Measurements from ENCODE around the gene THBS4.

DNA sequence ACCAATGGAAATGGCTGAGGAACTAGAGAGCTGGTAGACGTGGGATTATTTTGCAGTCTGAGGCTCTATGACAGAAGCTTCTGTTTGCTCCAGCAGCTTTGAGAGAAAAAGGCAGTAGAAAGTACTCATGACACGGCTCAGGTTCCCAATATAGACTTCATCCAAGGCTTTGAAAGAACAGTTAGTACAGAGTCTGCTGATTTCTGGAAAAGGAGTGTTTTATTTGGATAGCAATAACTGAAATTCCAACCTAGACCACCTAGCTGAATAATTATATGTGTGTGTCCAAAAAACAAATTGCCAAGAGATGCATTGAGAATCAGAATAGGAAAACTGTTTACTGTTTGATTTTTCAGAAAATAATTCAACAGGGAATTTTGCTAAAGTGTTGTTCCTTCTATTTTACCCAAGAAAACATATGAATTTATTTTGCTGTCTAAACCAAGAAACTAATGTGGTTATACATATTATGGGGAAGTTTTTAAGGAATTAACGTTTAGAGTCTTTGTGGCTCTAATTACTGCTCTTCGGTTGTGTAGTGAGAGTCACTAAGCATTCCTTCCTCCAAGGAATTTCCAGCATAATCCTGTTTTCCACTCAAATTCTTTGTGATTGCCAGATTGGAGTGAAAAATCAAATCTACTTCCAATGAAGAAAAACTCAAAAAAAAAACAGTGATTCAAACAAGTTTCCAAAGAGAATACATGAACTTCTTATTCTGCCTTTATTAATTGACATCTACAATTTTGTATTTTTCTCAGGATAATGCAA lies 26.0 kb upstream of the THBS4 start:
- no peak for TF ChIP-seq POLR2AphosphoS5 (IDR thresholded peaks at IDR 0.05; ENCODE audit: low read depth, low read length)
- TF ChIP-seq JUND (IDR thresholded peaks at IDR 0.05), result no peak
- TF ChIP-seq RFX5 (IDR thresholded peaks at IDR 0.05; ENCODE audit: low read length), result no peak
- no peak for TF ChIP-seq CTCF (IDR thresholded peaks at IDR 0.05)
- TF ChIP-seq EP300 (IDR thresholded peaks at IDR 0.05; ENCODE audit: borderline replicate concordance in 1 of 2, low read depth in 1 of 2, low read length in 1 of 2), result no peak
- TF ChIP-seq FOXM1 (IDR thresholded peaks at IDR 0.05; ENCODE audit: low read depth), result no peak

Measured in SK-N-SH (cell line).